Neuronal stem cell (in vitro differentiated cells): Measurements from ENCODE around the gene GGA3.
"Not testable (repeated sequence)": the region's sequence is repeated elsewhere in the genome, so short reads cannot be mapped to it uniquely, and the experiment has no call there.

Experiments
- DNase-seq: peaks from one replicate; pipeline ENCODE4 v3.0.0-alpha.2; 2013; ENCODE audit warnings: low spot score
- H2AFZ ChIP-seq: one replicate; pipeline ENCODE4 v1.6.1; 2013; ENCODE audit warnings: mild to moderate bottlenecking, low read length, inconsistent platforms
- H2AK5ac ChIP-seq: 2 replicates; pipeline ENCODE4 v1.6.1; 2013; ENCODE audit warnings: low read depth, mild to moderate bottlenecking, inconsistent platforms, low read length, moderate library complexity, mixed read lengths
- H2BK120ac ChIP-seq: 2 replicates; pipeline ENCODE4 v1.6.1; 2013; ENCODE audit warnings: low read depth, mild to moderate bottlenecking, inconsistent platforms, low read length, moderate library complexity, mixed read lengths
- H2BK12ac ChIP-seq: one replicate; pipeline ENCODE4 v1.6.1; 2013; ENCODE audit warnings: low read length, inconsistent platforms
- H2BK15ac ChIP-seq: 2 replicates; pipeline ENCODE4 v1.6.1; 2013; ENCODE audit warnings: mild to moderate bottlenecking, low read length, inconsistent platforms, mixed read lengths
- H2BK5ac ChIP-seq: one replicate; pipeline ENCODE4 v1.6.1; 2013; ENCODE audit warnings: inconsistent platforms, mild to moderate bottlenecking, low read length, moderate library complexity
- H3K14ac ChIP-seq: one replicate; pipeline ENCODE4 v1.6.1; 2013; ENCODE audit warnings: low read length, inconsistent platforms
- H3K18ac ChIP-seq: 2 replicates; pipeline ENCODE4 v1.6.1; 2013; ENCODE audit warnings: low read length, inconsistent platforms
- H3K23ac ChIP-seq: 2 replicates; pipeline ENCODE4 v1.6.1; 2013; ENCODE audit warnings: low read depth, mild to moderate bottlenecking, mixed read lengths, low read length, inconsistent platforms; ENCODE audit not compliant: poor library complexity
- H3K27ac ChIP-seq: replicated peaks from 3 replicates; pipeline ENCODE4 v1.5.1; 2013; ENCODE audit warnings: low read length, inconsistent platforms
- H3K27me3 ChIP-seq, 3 experiments: 2 replicates each; pipeline ENCODE4 v1.6.1; 2013; ENCODE audit warnings: low read length in 3 of 3, mild to moderate bottlenecking in 2 of 3, inconsistent platforms in 1 of 3, low read depth in 1 of 3, mixed read lengths in 1 of 3, moderate library complexity in 1 of 3; ENCODE audit not compliant: control insufficient read depth in 3 of 3, insufficient read depth in 3 of 3
- H3K36me3 ChIP-seq, 2 donors: replicated peaks in 1 of 2; 2 replicates each; pipeline ENCODE4 v1.6.1; 2013; ENCODE audit warnings: low read length in 2 of 2; ENCODE audit not compliant: control insufficient read depth in 2 of 2, insufficient read depth in 2 of 2
- H3K4ac ChIP-seq: 2 replicates; pipeline ENCODE4 v1.6.1; 2013; ENCODE audit warnings: inconsistent platforms, mild to moderate bottlenecking, low read length, moderate library complexity
- H3K4me1 ChIP-seq, 2 donors: 1 replicate in 1 of 2; 2 replicates in 1 of 2; pipeline ENCODE4 v1.6.1; 2013; ENCODE audit warnings: low read length in 2 of 2, low read depth in 1 of 2; ENCODE audit not compliant: control insufficient read depth in 2 of 2, insufficient read depth in 1 of 2
- H3K4me2 ChIP-seq: one replicate; pipeline ENCODE4 v1.6.1; 2013; ENCODE audit warnings: mild to moderate bottlenecking, low read length, inconsistent platforms; ENCODE audit not compliant: insufficient read depth, poor library complexity, severe bottlenecking
- H3K4me3 ChIP-seq, 2 donors: 2 replicates each; pipeline ENCODE4 v1.5.1; 2013; ENCODE audit warnings: low read length in 2 of 2, mild to moderate bottlenecking in 2 of 2, inconsistent platforms in 1 of 2, moderate library complexity in 1 of 2
- H3K79me1 ChIP-seq: one replicate; pipeline ENCODE4 v1.6.1; 2013; ENCODE audit warnings: low read depth, mild to moderate bottlenecking, inconsistent platforms, low read length, moderate library complexity
- H3K9ac ChIP-seq: one replicate; pipeline ENCODE4 v1.6.1; 2013; ENCODE audit warnings: mild to moderate bottlenecking, low read depth, low read length, inconsistent platforms; ENCODE audit not compliant: poor library complexity
- H3K9me3 ChIP-seq, 2 donors: replicated peaks in 1 of 2; 2 replicates each; pipeline versions ENCODE3 to v1.6.1; 2013; ENCODE audit warnings: low read length in 2 of 2, mild to moderate bottlenecking in 2 of 2, inconsistent platforms in 1 of 2, low read depth in 1 of 2, mixed read lengths in 1 of 2, moderate library complexity in 1 of 2; ENCODE audit not compliant: control insufficient read depth in 2 of 2, insufficient read depth in 1 of 2
- H4K8ac ChIP-seq: one replicate; pipeline ENCODE4 v1.6.1; 2013; ENCODE audit warnings: low read depth, mild to moderate bottlenecking, inconsistent platforms, low read length, moderate library complexity
- H4K91ac ChIP-seq: one replicate; pipeline ENCODE4 v1.6.1; 2013; ENCODE audit warnings: low read length, low read depth, mild to moderate bottlenecking, inconsistent platforms; ENCODE audit not compliant: poor library complexity
- WGBS, 2 donors: extraction: QIAGEN DNeasy Blood & Tissue Kit; methylation state at CpG; one replicate each; pipeline ENCODE4 v1.1.7; 2013; ENCODE audit warnings: missing lambda C conversion rate in 2 of 2, mixed read lengths in 1 of 2; ENCODE audit not compliant: insufficient read length in 2 of 2, insufficient replicate concordance in 1 of 2; ENCODE audit errors: extremely low coverage in 2 of 2; 5-methylcytosine and 5-hydroxymethylcytosine counted together

Gene GGA3

DNA sequence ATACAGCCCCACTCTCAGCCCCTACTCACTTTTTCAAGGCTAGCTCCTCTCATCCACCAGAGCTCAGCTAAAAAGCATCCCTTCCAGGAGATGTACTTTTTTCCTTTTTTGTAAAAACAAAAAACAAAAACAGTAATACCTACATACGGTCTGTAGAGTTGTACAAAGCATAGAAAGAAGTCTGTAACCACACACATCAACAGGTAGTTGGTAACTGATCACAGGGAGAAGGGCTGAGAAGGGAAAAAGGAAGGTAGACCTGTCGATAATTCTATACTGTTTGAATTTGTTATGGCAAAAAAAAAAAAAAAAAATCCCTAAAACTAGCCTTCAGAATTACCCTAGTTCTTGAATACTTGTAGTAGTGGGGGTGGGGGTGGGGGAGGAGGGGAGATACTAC, 27.0 kb upstream of the GGA3 start:
- peak overlapping the region in 1 of 2 donors; percentile 88 for H3K4me3 ChIP-seq
- H3K4me1 ChIP-seq, result no peaks in the 10 kb centered on the region
- no peak overlapping the region for H3K14ac ChIP-seq
- H2BK120ac ChIP-seq, result no peak overlapping the region
- peak overlapping the region; percentile 98 for H2AFZ ChIP-seq
- H2BK5ac ChIP-seq, result no peak overlapping the region
- peaks cover 5% of the 10 kb centered on the region in 2 donors for H3K36me3 ChIP-seq
- no CpG with 5 or more reads among the region's 2 CpGs for WGBS, 2 donors
- no peaks in the 10 kb centered on the region for H3K9me3 ChIP-seq
- H3K4ac ChIP-seq, result no peak overlapping the region
- no peak overlapping the region for H3K23ac ChIP-seq
- H3K27me3 ChIP-seq, result peaks cover 0 to 7% (median 0%) of the 10 kb centered on the region in 3 experiments
- H4K91ac ChIP-seq, result no peak overlapping the region
- no peak overlapping the region for H2BK15ac ChIP-seq
- H3K4me2 ChIP-seq, result peak overlapping the region; percentile 96
- no peak for DNase-seq
- no peaks in the 10 kb centered on the region for H3K79me1 ChIP-seq
- no peak overlapping the region for H4K8ac ChIP-seq
- H3K9ac ChIP-seq, result no peak overlapping the region
- no peak overlapping the region for H3K27ac ChIP-seq
- H2BK12ac ChIP-seq, result no peak overlapping the region
- H2AK5ac ChIP-seq, result no peak overlapping the region
- H3K18ac ChIP-seq, result no peak overlapping the region

DNA sequence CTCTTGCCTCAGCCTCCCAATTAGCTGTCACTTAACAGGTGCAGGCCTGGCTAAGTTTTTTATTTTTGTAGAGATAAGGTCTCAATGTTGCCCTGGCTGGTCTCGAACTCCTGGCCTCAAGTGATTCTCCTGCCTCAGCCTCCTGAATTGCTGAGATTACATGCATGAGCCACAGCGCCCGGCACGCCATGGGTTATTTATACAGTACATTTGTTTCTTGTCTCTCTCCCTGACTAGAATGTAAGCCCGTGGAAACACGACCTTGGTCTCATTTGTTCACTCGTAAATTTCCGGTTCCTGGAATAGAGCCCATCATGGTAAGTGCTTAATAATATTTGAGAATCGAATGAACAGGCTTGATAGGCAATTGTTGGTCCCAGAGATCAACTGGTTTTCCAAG, 25.8 kb upstream of the GGA3 start:
- Histone ChIP-seq H2AK5ac (no peak overlapping the region), H3K14ac (no peak overlapping the region), H3K9ac (no peak overlapping the region), H2BK120ac (no peak overlapping the region), H3K4me3 (no peak overlapping the region), H3K4ac (no peak overlapping the region), H3K4me2 (no peak overlapping the region), H3K79me1 (no peaks in the 10 kb centered on the region), H3K36me3 (peaks cover 5% of the 10 kb centered on the region in 2 donors), H3K27ac (no peak overlapping the region), H2BK15ac (no peak overlapping the region), H3K4me1 (no peaks in the 10 kb centered on the region), H2BK12ac (no peak overlapping the region), H3K27me3 (peaks cover 0 to 7% (median 0%) of the 10 kb centered on the region in 3 experiments), H2BK5ac (no peak overlapping the region), H3K23ac (no peak overlapping the region), H4K8ac (no peak overlapping the region), H3K9me3 (no peaks in the 10 kb centered on the region), H3K18ac (no peak overlapping the region), H4K91ac (no peak overlapping the region), H2AFZ (no peak overlapping the region)
- DNase-seq, result no peak
- WGBS, 2 donors, result no CpG with 5 or more reads among the region's 9 CpGs

- Histone ChIP-seq H3K9me3 (no peaks in the 10 kb centered on the region), H3K14ac (no peak overlapping the region), H3K4me1 (no peaks in the 10 kb centered on the region), H2AK5ac (no peak overlapping the region), H3K4ac (no peak overlapping the region), H3K79me1 (no peaks in the 10 kb centered on the region), H3K27ac (no peak overlapping the region), H3K4me3 (no peak overlapping the region), H2BK5ac (no peak overlapping the region), H2BK12ac (no peak overlapping the region), H3K23ac (no peak overlapping the region), H2AFZ (no peak overlapping the region), H4K91ac (no peak overlapping the region), H4K8ac (no peak overlapping the region), H2BK120ac (no peak overlapping the region), H3K9ac (no peak overlapping the region), H2BK15ac (no peak overlapping the region), H3K18ac (no peak overlapping the region), H3K4me2 (no peak overlapping the region), H3K27me3 (peaks cover 0 to 6% (median 0%) of the 10 kb centered on the region in 3 experiments), H3K36me3 (peaks cover 5% of the 10 kb centered on the region in 2 donors)
- no CpG with 5 or more reads among the region's 6 CpGs for WGBS, 2 donors
- DNase-seq, result no peak
These were observed 23.7 kb upstream of the GGA3 start for GRCh38 chr17:75285123-75285522.

- H3K79me1 ChIP-seq, H3K4me3 ChIP-seq, DNase-seq, H2AK5ac ChIP-seq, H3K14ac ChIP-seq, H3K18ac ChIP-seq, H2BK12ac ChIP-seq, H4K91ac ChIP-seq, H3K23ac ChIP-seq, H4K8ac ChIP-seq, H2BK120ac ChIP-seq, H3K4me2 ChIP-seq, H2BK15ac ChIP-seq, H2AFZ ChIP-seq, H3K27me3 ChIP-seq, H3K9me3 ChIP-seq, H3K4me1 ChIP-seq, H3K4ac ChIP-seq, H2BK5ac ChIP-seq, H3K27ac ChIP-seq, H3K36me3 ChIP-seq, H3K9ac ChIP-seq: not testable (repeated sequence)
- WGBS, 2 donors, result no CpG with 5 or more reads among the region's 4 CpGs
These were observed 18.8 kb upstream of the GGA3 start for GRCh38 chr17:75280189-75280588.
